GM11168 (cell line): ENCODE data around the gene STAT5B.

Experiments
- in situ Hi-C: fragments of 300-500 bp; cut with MboI; formaldehyde crosslinking; loops from one replicate; pipeline ENCODE4 v1.12.0; 2022; ENCODE audit warnings: low sequenced_read_pairs; ENCODE audit not compliant: unreplicated experiment

STAT5B gene

DNA sequence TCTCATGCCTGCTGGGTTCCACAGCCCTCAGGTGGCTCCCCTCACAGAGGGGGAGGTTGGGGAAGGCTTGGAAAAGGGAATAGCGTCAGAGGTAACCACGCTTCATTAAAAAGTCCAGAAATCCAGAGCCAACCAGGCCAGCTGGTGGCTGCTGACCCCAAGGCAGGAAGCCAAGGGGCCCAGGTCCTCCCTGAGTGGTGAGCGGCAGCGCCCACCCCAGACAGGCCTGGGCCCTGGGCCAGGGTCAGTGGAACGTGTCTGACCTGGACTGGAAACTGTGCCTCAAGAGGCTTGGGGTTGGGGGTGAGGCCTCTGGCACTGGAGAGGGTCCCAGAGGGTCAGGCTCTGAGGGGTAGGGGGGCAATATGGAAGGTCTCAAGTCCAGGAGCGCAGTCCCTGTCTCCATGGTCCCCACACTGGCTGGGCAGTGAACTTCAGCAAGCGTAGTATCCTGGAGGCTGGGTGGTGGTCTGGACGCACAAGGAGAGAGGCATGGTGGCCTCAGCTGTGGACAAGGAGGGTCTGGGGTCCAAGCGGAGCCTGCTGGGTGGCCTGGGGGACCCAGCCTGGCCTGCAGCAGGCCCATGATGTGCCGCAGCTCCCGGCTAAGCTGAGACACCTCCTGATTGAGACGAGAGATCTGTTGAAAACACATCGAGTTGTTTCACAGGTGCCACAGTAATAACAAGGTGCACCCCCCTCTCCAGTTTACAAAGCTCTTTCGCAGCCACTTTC, 116.2 kb downstream of the STAT5B start:
- in situ Hi-C loops, result no loop called here

DNA sequence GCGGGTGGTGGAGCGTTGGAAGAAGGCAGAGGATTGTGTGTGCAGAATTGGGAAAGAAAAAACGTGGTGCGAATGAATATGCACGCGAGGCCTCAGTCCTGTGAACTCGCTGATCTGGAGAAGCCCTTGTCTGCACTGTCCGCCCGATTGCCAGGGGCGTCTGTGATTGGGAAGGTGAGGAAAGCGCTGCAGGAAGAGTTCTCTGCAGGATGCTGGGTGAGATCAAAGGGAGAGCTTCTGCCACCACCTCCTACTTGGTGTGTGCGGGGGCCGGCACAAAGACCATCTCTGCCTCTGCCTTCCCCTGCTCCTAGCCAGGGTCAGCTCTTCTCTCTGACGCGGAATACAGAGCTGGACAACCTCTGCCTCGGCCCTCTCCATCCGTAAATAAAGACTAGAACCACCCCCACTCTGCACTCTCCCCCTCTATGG, 120.6 kb downstream of the STAT5B start:
- in situ Hi-C loops, result no loop called here

DNA sequence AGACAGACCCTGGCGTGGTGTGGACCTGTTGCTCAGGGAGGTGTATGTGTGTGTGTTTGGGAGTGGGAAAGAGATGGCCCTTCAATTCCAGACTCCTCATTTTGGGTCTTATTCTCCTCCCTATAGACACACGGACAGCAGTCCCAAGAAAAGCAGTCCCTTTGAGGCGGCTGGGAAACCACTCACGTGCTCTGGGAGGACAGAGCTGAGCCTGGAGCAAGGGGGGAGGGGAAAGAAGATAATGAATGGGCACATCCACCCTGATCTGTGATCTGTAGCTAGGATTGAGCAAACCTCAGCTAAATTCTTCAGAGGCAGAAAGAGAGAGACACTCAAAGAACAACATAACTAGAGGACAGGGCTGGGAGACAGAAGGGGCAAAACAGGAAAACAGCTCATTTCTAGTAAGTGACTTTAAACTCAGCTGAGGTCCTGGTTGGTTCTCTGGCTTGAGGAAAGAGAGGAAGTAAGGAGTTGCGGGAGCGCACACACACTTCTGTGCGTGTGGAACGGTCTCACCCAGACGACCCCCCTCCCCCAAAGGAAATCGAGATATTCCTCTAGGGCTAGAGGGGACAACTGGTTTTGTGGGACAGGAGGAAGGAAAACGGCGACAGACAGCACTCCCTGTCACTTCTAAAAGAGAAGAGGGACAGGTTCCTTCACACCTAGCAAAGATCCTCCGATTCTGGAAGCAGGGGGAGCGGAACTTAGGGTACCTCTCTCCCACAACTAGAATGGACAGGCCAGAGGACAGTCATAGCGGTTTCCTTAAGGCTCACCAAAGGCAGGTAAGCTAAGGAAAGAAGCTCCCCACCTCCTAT, 122.1 kb downstream of the STAT5B start:
- in situ Hi-C loops, result no loop called here
